Measurements from ENCODE around the gene NT5C1B. TPM values are rescaled to one million over a fixed set of nuclear protein-coding genes. Genes with fewer than 3 reads are reported as not detected.

Gene NT5C1B
- total RNA-seq, 4 donors from 2014 or later: 0.42 TPM; not detected in 3

DNA sequence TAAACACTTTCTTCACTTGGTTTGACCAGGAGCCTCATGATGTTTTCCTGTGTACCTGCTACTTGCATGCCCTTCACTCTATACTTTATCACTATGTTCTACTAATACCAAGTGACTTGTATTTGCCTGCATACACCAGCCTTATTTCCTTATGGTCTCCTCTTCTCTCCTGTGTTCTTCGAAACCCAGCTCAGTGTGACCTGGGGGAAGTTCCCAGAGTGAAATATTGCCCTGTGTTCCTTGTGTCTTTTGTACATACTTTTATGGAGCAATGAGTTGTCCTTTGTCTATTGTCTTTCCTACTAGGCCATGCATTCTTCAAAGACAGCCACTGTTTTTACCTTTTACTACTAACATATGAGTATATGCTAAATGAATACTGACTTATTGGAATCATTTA lies 567 bp downstream of the NT5C1B start:
- no peaks in the 10 kb centered on the region for H3K27me3 ChIP-seq
- no peak overlapping the region for H3K27ac ChIP-seq (replicated peaks in 1 of 4)
- no peaks in the 10 kb centered on the region for H3K4me1 ChIP-seq
- no peak for DNase-seq (ENCODE audit: extremely low spot score)
- H3K36me3 ChIP-seq: no peaks in the 10 kb centered on the region
- TF ChIP-seq POLR2AphosphoS5 (IDR thresholded peaks at IDR 0.05) (no peak), EP300 (IDR thresholded peaks at IDR 0.05) (no peak), POLR2A (IDR thresholded peaks at IDR 0.05; ENCODE audit: low read depth) (no peak)
- TF ChIP-seq, protein P1, sequence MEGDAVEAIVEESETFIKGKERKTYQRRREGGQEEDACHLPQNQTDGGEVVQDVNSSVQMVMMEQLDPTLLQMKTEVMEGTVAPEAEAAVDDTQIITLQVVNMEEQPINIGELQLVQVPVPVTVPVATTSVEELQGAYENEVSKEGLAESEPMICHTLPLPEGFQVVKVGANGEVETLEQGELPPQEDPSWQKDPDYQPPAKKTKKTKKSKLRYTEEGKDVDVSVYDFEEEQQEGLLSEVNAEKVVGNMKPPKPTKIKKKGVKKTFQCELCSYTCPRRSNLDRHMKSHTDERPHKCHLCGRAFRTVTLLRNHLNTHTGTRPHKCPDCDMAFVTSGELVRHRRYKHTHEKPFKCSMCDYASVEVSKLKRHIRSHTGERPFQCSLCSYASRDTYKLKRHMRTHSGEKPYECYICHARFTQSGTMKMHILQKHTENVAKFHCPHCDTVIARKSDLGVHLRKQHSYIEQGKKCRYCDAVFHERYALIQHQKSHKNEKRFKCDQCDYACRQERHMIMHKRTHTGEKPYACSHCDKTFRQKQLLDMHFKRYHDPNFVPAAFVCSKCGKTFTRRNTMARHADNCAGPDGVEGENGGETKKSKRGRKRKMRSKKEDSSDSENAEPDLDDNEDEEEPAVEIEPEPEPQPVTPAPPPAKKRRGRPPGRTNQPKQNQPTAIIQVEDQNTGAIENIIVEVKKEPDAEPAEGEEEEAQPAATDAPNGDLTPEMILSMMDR (IDR thresholded peaks at IDR 0.05): no peak
- WGBS: 100% methylated on average over 1 of the region's 1 CpG
- intact Hi-C loops (cut with DNase I): no loop called here
- no peak overlapping the region for H3K4me3 ChIP-seq
- H3K9me3 ChIP-seq: no peaks in the 10 kb centered on the region

DNA sequence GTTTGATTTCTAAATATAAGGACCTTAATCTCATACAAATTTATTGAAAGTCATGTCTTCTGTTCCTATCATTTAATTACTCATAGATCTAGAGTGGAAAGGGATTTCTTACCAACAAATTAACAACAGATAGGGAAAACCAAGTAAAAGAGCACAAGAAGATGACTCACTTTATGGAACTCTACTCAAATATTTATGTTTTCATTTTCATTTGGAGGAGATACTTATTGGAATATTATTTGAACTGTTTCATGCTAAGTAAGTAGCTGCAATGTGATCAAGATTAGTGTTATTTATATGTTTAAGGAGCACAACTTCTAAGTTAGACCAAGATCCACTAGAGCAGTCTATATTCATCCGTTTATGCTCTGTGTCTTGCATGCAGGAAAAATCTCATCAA lies 1.3 kb downstream of the NT5C1B start:
- no peak overlapping the region for H3K4me3 ChIP-seq
- no peaks in the 10 kb centered on the region for H3K4me1 ChIP-seq
- no peaks in the 10 kb centered on the region for H3K9me3 ChIP-seq
- H3K27ac ChIP-seq (replicated peaks in 1 of 4): no peak overlapping the region
- TF ChIP-seq EP300 (IDR thresholded peaks at IDR 0.05): no peak
- no peak for TF ChIP-seq POLR2A (IDR thresholded peaks at IDR 0.05; ENCODE audit: low read depth)
- no peak for TF ChIP-seq POLR2AphosphoS5 (IDR thresholded peaks at IDR 0.05)
- TF ChIP-seq, protein P1 (IDR thresholded peaks at IDR 0.05): no peak
- no peaks in the 10 kb centered on the region for H3K27me3 ChIP-seq
- no peak for DNase-seq (ENCODE audit: extremely low spot score)
- intact Hi-C loops (cut with DNase I): no loop called here
- WGBS: 88% methylated on average over 1 of the region's 1 CpG
- no peaks in the 10 kb centered on the region for H3K36me3 ChIP-seq

DNA sequence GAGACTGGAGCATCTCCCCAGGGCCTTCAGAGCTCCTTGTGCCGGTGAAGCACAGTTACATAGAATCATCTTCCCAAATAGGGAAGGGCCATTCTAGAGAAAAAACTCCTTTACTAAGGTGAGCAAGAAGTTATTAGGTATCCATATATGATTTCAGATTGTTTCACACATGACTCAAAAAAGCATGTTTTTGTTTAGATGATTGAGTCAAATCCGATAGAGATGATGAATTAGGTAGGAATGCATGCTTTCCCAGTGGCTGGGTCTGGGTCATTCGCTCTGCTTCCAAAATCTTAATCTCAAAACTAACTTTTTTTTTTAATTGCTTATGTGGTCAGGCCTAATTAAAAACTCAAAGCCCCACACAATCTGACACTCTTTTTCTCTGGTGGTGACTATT lies 3.8 kb downstream of the NT5C1B start:
- Histone ChIP-seq H3K4me3 (no peak overlapping the region), H3K9me3 (no peaks in the 10 kb centered on the region), H3K4me1 (no peaks in the 10 kb centered on the region), H3K27ac (replicated peaks in 1 of 4) (no peak overlapping the region), H3K27me3 (no peaks in the 10 kb centered on the region), H3K36me3 (no peaks in the 10 kb centered on the region)
- DNase-seq (ENCODE audit: extremely low spot score): no peak
- TF ChIP-seq EP300 (IDR thresholded peaks at IDR 0.05) (no peak), POLR2A (IDR thresholded peaks at IDR 0.05; ENCODE audit: low read depth) (no peak), POLR2AphosphoS5 (IDR thresholded peaks at IDR 0.05) (no peak)
- TF ChIP-seq, protein P1 (IDR thresholded peaks at IDR 0.05): no peak
- WGBS: 95% methylated on average over 3 of the region's 3 CpGs
- intact Hi-C loops (cut with DNase I): no loop called here

DNA sequence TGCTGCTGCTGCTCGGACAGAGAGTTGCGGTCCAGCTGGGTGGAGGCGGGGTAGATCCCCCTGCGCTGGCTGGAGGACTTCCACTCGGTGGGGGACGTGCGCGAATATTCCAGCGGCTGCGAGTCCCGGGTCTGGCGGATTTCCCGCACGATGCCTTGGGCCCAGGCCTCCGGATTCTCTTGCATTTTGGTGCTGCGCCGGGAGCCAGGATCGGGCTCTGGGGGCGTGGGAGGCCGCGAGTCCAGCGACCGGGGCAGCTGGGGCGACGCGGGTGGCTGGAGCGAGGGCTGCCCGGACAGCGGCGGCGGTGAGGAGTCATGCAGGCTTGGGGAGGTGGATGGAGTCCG lies 4.8 kb downstream of the NT5C1B start:
- Histone ChIP-seq H3K36me3 (no peaks in the 10 kb centered on the region), H3K27ac (replicated peaks in 1 of 4) (no peak overlapping the region), H3K4me1 (no peaks in the 10 kb centered on the region), H3K9me3 (no peaks in the 10 kb centered on the region), H3K27me3 (no peaks in the 10 kb centered on the region), H3K4me3 (no peak overlapping the region)
- 97% methylated on average over 32 of the region's 32 CpGs for WGBS
- TF ChIP-seq EP300 (IDR thresholded peaks at IDR 0.05): no peak
- TF ChIP-seq, protein P1 (IDR thresholded peaks at IDR 0.05): no peak
- intact Hi-C loops (cut with DNase I): no loop called here
- no peak for DNase-seq (ENCODE audit: extremely low spot score)

DNA sequence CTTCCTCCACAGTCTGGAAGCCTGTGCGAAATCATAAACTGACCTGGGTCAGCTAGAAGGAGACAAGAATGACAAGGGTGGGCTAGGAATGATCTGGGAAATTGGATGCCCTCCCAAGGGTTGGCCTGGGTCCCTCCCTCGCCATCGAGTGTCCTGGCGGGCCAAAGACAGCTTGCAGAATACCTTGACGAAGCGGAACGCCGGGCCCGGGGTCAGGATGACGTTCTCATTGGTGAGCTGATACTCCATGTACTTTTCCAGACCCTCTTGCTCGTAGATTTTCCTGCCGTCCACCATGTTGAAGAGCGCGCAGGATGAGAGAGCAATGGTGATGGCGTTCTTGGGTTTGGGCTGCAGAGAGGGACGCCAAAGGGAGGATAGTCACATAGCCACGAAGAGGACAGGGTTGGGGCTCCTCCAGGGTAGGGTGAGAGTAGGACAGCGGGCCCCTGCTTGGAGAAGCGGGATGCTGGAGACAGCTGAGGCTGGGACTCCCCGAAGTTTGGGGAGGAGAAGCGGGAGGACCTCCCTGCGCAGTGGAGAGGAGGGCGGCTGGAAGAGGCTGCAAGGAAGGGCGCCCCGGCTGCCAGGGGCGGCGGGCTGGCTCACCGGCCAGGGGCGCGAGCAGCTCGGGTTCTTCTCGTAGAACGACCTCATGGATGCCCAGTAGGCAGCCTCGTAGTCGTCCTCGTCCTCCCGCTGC lies 5.3 kb downstream of the NT5C1B start:
- Histone ChIP-seq H3K27ac (replicated peaks in 1 of 4) (no peak overlapping the region), H3K27me3 (no peaks in the 10 kb centered on the region), H3K36me3 (no peaks in the 10 kb centered on the region), H3K9me3 (no peaks in the 10 kb centered on the region), H3K4me3 (no peak overlapping the region), H3K4me1 (no peaks in the 10 kb centered on the region)
- no peak for TF ChIP-seq POLR2A (IDR thresholded peaks at IDR 0.05; ENCODE audit: low read depth)
- no peak for TF ChIP-seq POLR2AphosphoS5 (IDR thresholded peaks at IDR 0.05)
- TF ChIP-seq, protein P1 (IDR thresholded peaks at IDR 0.05): no peak
- WGBS: 96% methylated on average over 37 of the region's 37 CpGs
- DNase-seq (ENCODE audit: extremely low spot score): no peak
- intact Hi-C loops (cut with DNase I): no loop called here

Measured in esophagus muscularis mucosa (tissue), 4 donors.